HTERT RPE-1 (cell line): ENCODE data around the gene RPRD1B.

ENCODE experiments used
- in situ Hi-C: fragments of 300-500 bp; cut with MboI; formaldehyde crosslinking; loops from 4 replicates; pipeline ENCODE4 v1.14.3; 2020; ENCODE audit warnings: low sequenced_read_pairs

Gene RPRD1B

DNA sequence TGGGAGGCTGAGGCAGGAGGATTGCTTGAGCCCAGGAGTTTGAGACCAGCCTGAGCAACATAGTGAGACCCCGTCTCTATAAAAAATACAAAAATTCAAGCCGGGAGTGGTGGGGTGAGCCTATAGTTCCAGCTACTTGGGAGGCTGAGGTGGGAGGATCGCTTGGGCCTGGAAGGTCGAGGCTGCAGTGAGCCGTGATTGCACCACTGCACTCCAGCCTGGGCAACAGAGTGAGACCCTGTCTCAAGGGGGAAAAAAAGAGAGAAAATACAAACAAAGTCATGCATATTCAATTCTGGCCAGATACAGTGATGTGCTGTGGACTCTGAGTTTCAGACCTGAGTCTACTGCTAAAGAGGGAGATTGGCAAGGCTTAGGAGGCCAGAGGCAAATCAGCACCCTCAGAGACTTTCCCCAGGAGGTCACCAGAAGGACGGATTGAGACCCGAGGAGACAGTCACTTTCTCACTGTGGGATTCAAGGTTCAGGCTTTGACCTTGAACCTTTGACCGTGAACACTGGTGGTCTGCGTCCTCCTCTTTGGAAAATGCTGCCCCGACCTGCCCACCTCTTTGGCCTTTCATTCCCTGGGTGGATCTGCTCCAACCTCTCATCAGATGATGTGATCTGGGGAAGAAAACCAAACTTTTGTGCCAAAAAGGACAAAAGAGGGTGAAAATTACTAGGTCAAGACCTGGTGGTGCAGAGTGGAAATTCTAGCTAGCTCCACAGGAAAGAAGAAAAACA is 100.3 kb downstream of the RPRD1B start:
- in situ Hi-C loops, result no loop called here

DNA sequence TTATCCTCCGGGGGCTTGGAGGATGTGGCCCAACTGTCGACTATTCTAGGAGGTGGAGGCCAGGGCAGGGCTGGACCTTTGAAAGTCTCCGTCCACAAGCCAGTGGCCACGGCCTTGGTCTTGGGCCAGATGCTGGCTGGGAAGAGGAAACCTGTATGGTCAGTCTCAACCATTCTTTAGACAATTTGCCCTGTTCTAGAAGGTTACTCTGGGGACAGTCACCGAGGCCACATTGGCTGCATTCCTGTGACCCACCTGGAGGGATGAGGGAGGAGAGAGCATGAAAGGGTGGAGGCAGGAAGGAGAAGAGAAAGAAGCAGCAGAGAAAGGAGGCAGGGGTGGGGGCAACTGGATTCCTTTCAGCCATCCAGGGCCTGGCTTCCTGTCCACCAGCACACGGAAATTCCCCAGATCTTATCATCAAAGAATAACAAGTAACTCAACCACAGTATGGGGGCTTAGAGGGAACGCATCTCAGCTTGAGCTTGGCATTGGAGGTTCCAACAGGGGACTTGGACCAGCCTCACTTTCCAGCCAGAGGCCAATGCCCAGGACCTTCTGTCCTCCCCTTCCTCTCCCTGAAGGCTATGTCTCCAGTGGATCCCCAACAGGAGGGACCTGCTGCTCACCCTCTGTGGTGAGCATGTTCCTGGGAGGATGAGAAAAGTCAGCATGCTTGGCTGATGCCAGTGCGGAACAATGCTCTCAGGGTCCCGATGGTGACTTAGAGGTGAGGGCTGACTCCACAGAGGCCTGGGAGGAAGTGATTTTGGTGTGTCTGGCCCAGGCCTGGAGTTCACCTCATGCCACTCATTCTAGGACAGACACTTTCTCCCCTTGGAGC is 101.1 kb downstream of the RPRD1B start:
- in situ Hi-C loops, result no loop called here

DNA sequence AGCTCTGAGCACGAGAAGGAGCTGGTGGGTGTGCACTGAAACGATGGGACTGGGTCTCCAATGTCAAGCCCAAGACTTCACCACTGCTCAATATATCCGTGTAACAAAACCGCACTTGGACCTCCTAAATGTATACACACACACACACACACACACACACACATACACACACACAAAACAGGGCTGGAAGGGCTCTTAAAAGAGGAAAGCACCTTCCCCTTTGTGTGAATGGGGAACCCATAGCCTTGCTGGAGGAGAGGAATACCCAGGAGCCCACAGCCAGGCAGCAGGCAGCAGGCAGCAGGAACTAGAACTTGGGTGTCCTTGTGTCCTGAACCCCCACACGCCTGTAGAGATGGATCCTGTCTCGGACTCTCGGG is 101.7 kb downstream of the RPRD1B start:
- in situ Hi-C loops, result no loop called here

DNA sequence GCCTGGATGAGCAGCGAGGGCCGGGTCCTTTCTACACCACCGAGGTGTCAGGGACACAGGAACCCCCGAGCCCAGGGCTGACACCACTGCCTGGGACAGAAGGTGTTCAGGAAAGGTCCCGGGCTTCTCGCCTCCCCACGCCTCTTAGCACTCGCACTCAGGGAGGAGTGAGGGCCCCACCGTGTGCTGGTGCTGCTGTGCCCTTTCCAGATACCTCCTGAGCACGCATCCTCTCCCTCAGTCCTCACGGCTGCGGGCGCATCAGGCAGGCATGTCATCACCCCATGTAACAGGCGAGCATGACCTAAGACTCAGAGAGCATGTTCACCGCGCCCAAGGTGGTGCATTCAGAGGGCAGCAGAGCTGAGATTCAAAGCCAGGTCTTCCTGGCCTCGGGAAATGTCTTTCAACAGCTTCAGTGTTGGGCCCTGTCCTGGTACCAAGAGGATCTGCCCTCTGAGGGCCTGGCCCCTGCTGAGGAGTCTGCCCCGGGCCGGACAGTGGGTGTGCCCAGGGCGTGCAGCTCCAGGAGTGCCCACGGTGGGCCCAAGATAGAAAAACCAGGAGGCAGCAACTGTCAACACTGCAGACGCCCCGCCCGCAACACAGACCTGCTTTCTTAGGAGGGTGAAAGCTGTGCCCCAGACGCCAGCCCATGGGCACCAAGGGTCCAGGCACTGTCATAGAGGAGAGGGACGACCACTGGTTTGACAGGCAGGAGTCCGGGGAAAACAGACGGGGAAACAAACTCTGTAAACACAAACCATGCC is 102.3 kb downstream of the RPRD1B start:
- in situ Hi-C loops, result no loop called here

DNA sequence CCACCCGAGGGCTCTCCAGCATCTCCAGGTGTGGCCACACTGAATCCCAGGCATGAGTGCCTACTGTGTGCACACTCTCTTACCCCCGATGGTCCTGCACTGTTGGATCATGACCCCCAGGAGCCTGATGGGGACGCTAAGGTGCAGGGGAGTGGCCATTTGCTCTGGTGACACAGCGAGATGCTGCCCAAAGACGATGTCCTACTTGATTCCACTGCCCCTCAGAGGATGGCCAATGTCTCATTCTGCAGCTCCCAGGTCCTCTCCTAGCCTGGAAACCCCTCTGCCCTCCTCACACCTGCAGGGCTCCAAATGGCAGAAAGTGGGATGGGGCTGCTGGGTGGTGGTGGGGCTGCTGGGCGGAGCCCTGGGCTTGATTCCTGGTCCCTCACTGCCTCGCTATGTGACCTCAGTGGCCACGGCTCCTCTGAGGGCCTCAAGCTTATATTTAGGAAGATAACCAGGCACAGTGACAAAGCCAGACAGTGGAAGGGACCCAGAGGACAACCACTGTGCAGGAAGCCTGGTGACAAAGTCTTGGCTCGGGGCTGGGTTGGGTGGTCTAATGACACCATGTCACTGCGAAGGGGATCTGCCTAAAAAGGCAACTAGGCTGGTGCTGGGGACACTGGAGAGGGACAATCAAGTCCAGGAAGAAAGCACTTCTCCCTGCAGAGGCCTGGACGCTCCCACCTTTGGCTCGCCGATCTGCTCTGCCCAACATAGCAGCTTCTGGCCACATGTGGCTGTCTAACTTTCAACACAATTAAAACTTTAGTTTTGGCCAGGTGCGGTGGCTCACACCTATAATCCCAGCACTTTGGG is 103.1 kb downstream of the RPRD1B start:
- in situ Hi-C loops, result no loop called here

DNA sequence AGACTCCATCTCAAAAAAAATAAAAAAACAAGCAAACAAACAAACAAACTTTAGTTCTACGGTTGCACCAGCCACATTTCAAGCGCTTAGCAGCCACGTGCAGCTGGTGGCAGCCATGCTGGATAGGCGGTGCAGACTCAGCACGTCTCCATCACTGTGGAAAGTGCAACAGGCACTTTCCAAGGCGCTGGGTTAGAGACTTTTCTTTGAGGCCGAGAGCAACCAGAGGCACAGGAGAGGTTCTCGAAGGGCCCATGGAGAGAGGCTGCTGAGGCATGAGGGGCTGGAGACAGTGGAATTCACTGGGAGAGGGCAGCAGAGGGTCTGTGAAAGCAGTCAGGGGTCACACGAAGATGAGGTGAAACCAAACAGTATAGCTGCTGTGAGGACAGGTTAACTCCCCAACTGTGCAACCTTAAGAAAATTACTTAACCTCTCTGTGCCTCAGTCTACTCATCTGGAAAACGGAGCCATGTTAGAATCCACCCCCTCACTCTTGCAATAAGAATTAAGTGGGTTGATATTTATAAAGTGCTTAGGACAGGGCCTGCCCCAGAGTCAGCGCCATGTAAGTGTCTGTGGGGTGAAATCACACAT is 104.0 kb downstream of the RPRD1B start:
- in situ Hi-C loops, result no loop called here

DNA sequence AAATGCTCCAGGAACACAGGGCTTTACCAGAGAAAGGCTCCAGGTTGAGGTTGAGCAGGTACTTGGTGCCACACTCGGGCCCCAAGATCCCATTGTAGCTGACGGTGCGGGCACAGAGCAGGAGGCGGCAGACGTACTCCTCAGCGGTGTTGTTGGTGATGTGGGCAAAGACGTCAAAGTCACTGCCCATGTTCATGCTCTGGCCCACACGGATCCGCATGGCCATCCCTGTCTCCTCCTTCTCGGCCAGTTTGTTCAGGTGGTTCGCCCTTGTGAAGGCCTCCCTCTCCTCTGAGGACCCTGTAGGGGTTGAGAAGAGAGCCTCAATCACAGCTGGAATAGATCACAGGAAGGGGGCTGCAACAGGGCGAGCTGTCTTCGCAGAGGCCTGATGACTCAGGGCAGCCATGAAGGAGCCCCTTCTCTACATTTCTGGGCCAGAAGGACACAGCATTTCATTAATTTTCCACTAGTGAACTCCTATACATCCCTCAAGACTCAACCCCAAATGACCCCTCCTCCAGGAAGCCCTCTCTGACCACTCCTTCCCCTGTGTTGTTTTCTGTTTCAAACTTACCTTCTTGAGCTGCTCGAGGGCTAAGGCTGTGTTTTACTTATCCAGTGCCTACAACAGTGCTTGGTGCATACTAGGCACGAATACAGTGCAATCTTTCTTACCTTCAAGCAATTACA is 104.7 kb downstream of the RPRD1B start:
- in situ Hi-C loops, result no loop called here

DNA sequence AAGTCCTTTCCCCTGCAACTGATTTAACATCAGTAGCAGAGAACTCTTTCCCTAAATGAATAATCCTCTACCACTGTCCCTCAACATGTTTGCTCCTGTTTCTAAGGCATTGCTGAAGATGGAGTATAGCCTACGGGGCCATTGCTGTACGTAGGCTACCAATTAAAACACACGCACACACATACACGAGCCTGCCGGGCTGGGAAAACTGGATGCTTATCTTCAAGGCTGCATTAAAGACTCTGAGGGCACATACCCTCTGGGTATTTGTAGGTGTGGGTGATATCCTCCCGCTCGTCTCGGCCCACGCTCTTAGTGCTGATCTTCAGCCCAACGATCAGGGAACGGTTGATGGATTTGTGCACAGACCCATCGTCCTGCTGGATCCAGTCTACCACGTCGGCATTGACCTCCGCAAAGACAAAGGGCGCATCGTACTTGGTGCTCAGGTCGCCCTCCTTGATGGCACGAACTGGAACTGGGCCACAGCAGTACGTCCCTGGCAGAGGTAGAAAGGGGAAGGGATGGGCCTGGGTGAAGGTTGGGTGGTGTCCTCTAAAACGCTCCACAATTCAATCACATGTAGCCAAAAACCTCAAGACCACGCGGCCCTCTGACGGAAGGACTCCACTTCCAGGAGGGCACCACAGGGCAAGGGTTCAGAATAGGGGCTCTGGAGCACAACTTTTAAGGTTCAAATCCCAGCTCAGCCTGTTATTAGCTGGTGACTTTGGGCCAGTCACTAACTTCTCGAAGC is 105.8 kb downstream of the RPRD1B start:
- in situ Hi-C loops, result no loop called here

DNA sequence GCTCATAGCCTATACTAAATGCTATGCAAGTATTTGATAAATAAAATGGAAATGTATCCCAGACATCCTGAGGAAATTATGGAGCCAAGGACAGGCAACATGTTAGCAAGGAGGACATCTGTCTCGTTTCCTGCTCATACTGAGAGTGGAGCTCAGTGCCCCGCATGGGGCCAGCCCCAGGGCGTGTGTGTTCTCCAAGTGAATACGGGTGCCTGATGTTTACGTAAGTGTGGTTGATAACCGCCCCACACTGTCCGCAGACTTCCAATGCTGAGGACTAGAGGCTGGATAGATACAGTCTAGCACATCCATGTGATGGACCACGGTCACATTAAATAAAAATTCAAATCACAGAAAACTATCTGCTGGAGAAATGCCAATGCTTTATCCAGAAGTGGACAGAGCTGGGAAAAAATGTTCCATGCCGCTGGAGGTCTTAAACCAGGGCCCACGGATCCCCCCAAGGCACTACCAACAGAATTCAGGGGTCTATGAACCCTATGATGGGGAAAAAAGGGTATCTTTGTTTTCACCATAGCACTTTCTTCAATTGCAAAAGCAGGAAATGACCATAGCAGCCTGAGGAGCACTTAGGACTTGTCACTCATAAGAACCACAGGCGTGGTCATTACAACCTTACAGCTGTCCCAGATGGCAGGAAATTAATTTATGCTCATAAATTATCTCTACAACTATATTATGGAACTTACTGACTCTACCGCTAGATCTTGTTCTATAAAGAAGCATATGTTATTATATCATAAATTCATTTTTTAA is 106.6 kb downstream of the RPRD1B start:
- in situ Hi-C loops, result no loop called here

DNA sequence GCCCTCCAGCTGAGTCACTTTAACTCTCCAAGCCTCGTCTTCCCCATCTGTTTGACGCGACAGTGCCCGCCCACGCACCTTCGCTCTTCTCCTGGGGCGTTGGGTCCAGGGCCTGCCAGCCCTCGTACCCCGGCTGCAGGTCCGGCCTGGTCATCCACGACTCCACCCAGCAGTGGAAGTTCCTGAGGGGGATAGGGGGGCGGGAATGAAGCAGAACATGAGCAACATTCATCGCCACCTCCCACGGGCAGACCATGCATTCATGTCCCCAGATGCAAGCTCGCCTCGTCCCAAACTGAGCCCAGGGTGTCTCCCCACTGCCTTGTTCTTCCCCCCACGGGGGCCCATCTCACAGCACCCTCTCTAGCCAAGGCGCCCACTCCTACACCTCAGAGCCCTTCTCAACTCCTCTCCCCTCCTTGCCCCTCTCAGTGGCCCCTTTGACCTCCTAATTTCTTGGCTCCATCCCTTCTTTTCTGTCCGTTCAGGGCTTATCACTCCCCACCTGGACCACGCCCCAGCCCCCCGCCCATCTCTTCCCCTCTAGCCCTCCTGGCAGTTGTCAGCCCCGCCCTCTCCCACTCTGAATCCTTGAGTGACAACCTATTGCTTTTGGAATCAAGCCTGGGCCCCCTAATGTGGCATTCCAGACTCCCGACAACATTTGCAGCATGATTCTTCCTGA is 107.8 kb downstream of the RPRD1B start:
- in situ Hi-C loops, result no loop called here
